ENCODE measurements around the gene ACRBP.

DNA sequence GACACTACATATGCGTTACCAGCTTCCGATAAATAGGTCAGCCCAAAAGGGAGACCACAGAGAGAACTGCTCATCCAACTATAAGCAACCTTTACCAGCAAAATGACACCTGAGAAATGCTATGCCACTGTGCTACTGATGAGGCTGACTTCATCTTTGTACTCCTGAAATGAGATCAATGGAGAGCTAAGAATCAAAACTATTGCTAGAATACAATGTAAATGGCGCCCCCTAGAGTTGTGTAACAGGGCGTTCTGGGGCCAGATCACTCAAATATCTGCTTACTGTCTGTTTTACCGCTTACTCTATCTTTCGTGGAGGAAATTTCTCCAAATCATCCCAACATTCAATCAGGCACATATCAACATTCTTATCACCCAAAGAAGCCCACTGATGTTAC is 37.4 kb upstream of the ACRBP start:
- TF ChIP-seq POLR2AphosphoS5 (IDR thresholded peaks at IDR 0.05; ENCODE audit: borderline replicate concordance, low read depth, low read length) (no peak), EZH2 (IDR thresholded peaks at IDR 0.05) (no peak)
